ENCODE data around the gene MAPKAPK3.

DNA sequence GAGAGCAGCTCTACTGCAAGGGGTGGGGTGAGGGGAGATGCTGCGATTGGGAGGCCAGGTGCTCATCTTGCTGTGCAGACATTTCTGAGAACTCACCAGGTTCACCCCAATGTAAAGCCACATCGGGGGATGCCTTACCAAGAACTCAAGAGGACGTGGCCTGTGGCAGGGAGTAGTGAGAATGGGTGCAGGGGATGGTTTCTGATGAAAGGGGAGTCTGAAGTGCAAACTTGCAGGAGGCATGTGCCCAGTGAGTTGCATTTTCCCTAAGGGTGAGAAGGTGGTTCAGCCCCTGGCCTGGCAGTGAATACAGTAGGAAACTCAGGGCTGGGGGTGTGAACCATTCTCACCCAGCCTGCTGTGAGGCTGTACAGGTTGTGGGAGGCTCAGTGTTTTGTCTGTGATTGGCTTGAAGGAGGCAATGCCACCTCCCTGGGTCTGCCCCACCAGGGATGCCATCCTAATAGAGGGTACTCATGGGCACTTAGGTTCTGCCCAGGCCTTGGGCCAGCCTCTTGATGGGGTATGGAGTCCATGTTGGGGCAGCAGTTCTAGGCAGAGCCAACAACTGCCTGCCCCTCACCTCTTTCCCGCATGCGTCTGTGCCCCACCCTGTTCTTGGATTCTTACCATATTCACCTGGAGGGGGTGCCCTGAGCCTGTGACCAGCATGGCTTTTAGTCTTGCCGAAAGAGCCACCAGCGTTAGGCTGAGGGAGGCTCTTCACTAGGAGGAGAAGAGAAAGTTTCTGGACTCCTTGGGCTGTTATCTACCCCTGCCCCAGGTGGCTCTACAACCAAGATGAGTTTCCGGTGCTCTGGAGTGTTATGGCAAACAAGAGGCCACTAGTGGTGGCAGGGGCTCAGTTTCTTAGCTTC lies 43.1 kb upstream of the MAPKAPK3 start:
- TF ChIP-seq, protein P1, sequence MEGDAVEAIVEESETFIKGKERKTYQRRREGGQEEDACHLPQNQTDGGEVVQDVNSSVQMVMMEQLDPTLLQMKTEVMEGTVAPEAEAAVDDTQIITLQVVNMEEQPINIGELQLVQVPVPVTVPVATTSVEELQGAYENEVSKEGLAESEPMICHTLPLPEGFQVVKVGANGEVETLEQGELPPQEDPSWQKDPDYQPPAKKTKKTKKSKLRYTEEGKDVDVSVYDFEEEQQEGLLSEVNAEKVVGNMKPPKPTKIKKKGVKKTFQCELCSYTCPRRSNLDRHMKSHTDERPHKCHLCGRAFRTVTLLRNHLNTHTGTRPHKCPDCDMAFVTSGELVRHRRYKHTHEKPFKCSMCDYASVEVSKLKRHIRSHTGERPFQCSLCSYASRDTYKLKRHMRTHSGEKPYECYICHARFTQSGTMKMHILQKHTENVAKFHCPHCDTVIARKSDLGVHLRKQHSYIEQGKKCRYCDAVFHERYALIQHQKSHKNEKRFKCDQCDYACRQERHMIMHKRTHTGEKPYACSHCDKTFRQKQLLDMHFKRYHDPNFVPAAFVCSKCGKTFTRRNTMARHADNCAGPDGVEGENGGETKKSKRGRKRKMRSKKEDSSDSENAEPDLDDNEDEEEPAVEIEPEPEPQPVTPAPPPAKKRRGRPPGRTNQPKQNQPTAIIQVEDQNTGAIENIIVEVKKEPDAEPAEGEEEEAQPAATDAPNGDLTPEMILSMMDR (IDR thresholded peaks at IDR 0.05) = no peak
- TF ChIP-seq POLR2A (IDR thresholded peaks at IDR 0.05) = no peak
